ENCODE results near the gene DCAF11.
A peak's percentile ranks its signal among the peaks of the same experiment; 100 is the strongest.

The DCAF11 gene

DNA sequence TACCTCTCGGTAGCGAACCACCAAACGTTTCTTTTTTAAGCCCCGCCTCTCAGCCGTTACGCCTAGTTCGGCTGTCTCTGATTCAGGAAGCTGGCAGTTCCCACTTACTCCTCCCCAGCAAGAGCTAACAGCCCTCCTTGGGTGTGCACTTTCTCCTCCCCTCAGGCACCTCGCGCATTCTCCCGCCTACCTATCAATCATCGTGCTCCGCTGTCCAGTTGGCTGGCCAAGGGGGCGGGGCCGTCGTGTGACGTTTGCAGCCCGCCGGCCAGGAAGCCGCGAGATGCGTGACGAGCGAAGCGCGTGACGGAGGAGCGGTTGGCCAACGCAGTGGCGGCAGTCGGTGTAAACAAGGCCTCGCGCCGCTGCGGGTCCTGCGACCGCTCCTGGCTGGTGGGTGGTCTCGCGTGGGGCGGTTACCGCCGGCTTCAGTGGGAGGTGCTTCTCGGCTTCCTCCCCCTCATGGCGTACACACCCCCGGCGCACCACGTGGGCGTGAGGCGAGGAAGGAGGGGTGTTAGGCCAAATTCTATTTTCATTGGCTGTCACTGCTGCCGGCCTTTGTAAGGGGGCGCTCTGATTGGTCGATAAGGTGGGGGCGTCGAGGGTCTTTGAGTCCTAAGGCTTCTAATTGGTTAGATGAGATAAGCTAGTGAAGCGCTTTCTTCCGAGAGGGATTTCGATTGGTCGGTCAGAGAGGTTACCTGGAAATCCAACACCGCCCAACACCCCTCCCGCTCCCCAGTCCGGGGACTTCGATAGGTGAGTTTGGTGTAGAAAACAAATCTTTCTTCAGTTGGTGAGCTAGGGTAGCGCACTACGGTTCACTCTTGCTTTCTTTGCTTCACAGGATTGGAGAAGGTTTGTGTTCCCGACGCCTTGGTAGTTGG, at the start of gene DCAF11, which contains the start of gene NRL:
Gene DCAF11 (plus strand): TSS at position 246 of the 890 bp plus-strand sequence. CDS start 818 bp downstream, outside the sequence.
Gene NRL (minus strand): TSS at position 418 of the 890 bp plus-strand sequence. CDS start 32,101 bp downstream, outside the sequence.
- H3K4me2 ChIP-seq (ENCODE audit: low read length): peak within 1 kb of the TSS; percentile 93
- no peak for TF ChIP-seq EZH2 (IDR thresholded peaks at IDR 0.05; ENCODE audit: borderline replicate concordance, low read length)
- TF ChIP-seq, protein P1, sequence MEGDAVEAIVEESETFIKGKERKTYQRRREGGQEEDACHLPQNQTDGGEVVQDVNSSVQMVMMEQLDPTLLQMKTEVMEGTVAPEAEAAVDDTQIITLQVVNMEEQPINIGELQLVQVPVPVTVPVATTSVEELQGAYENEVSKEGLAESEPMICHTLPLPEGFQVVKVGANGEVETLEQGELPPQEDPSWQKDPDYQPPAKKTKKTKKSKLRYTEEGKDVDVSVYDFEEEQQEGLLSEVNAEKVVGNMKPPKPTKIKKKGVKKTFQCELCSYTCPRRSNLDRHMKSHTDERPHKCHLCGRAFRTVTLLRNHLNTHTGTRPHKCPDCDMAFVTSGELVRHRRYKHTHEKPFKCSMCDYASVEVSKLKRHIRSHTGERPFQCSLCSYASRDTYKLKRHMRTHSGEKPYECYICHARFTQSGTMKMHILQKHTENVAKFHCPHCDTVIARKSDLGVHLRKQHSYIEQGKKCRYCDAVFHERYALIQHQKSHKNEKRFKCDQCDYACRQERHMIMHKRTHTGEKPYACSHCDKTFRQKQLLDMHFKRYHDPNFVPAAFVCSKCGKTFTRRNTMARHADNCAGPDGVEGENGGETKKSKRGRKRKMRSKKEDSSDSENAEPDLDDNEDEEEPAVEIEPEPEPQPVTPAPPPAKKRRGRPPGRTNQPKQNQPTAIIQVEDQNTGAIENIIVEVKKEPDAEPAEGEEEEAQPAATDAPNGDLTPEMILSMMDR (IDR thresholded peaks at IDR 0.05; ENCODE audit: low read length): no peak
- H3K27ac ChIP-seq (ENCODE audit: low read depth, low read length, poor library complexity, severe bottlenecking): peak within 1 kb of the TSS; percentile 90
- peaks cover 35% of the 10 kb centered on the region for H3K36me3 ChIP-seq (ENCODE audit: insufficient read depth, low read length)
- peaks cover 4% of the 10 kb centered on the region; the same call in 1 of the 2 replicates for H3K79me2 ChIP-seq (ENCODE audit: insufficient read depth, low read length)
- no peaks in the 10 kb centered on the region for H4K20me1 ChIP-seq (ENCODE audit: insufficient read depth, low read length)
- no peaks in the 10 kb centered on the region for H3K27me3 ChIP-seq (ENCODE audit: insufficient read depth, low read length)
- H3K4me3 ChIP-seq (ENCODE audit: low read depth, low read length, poor library complexity, severe bottlenecking): peak within 1 kb of the TSS; percentile 76
- no peaks in the 10 kb centered on the region for H3K9me3 ChIP-seq (ENCODE audit: low read length)
- no peaks in the 10 kb centered on the region for H3K9me2 ChIP-seq (ENCODE audit: low read depth, low read length)
- peaks cover 18% of the 10 kb centered on the region for H3K4me1 ChIP-seq (ENCODE audit: insufficient read depth, low read length, severe bottlenecking)
- no peaks in the 10 kb centered on the region for H3F3A ChIP-seq (ENCODE audit: insufficient read depth, low read length)
- H3K9ac ChIP-seq (ENCODE audit: low read length): peak within 1 kb of the TSS; percentile 90
- no peak within 1 kb of the TSS for H2AFZ ChIP-seq (ENCODE audit: low read length)

- no peak overlapping the region for H3K4me3 ChIP-seq (ENCODE audit: low read depth, low read length, poor library complexity, severe bottlenecking)
- H3K4me2 ChIP-seq (ENCODE audit: low read length): no peak overlapping the region
- no peaks in the 10 kb centered on the region for H3F3A ChIP-seq (ENCODE audit: insufficient read depth, low read length)
- no peak overlapping the region for H3K9ac ChIP-seq (ENCODE audit: low read length)
- H3K36me3 ChIP-seq (ENCODE audit: insufficient read depth, low read length): no peaks in the 10 kb centered on the region
- 0 out of 2 replicates have a peak, but pooled peaks cover 15% of the 10 kb centered on the region for H3K27me3 ChIP-seq (ENCODE audit: insufficient read depth, low read length)
- H4K20me1 ChIP-seq (ENCODE audit: insufficient read depth, low read length): no peaks in the 10 kb centered on the region
- no peaks in the 10 kb centered on the region for H3K9me3 ChIP-seq (ENCODE audit: low read length)
- H3K4me1 ChIP-seq (ENCODE audit: insufficient read depth, low read length, severe bottlenecking): no peaks in the 10 kb centered on the region
- TF ChIP-seq, protein P1 (IDR thresholded peaks at IDR 0.05; ENCODE audit: low read length): no peak
- TF ChIP-seq EZH2 (IDR thresholded peaks at IDR 0.05; ENCODE audit: borderline replicate concordance, low read length): no peak
- no peaks in the 10 kb centered on the region for H3K9me2 ChIP-seq (ENCODE audit: low read depth, low read length)
- no peaks in the 10 kb centered on the region for H3K79me2 ChIP-seq (ENCODE audit: insufficient read depth, low read length)
- no peak overlapping the region for H2AFZ ChIP-seq (ENCODE audit: low read length)
- no peak overlapping the region for H3K27ac ChIP-seq (ENCODE audit: low read depth, low read length, poor library complexity, severe bottlenecking)
Observed at GRCh38 chr14:24064856-24065255, 49.7 kb upstream of the DCAF11 start.

DNA sequence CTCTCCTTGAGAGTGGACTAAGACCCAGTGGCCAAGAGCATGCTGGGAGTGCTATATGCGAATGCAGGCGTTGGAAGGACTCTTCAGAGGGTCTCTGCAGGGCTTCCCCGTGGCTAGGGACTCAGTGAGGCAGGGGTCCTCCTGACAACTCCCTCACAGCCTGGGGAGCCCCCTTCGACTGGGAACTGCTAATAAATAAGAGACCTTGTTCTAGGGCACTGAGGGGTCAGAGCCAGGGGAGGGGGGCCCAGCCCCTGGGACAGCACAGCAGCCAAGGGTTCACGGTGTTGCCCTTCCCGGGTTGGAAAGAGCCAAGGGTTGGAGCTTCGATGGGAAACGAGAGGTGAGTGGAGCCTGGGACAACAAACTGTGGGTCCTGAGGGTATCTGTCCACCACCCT, 49.2 kb upstream of the DCAF11 start:
- Histone ChIP-seq H3F3A (ENCODE audit: insufficient read depth, low read length) (no peaks in the 10 kb centered on the region), H3K27ac (ENCODE audit: low read depth, low read length, poor library complexity, severe bottlenecking) (no peak overlapping the region), H3K9me2 (ENCODE audit: low read depth, low read length) (no peaks in the 10 kb centered on the region), H3K4me2 (ENCODE audit: low read length) (no peak overlapping the region), H3K4me1 (ENCODE audit: insufficient read depth, low read length, severe bottlenecking) (no peaks in the 10 kb centered on the region), H3K36me3 (ENCODE audit: insufficient read depth, low read length) (no peaks in the 10 kb centered on the region), H3K79me2 (ENCODE audit: insufficient read depth, low read length) (no peaks in the 10 kb centered on the region), H3K27me3 (ENCODE audit: insufficient read depth, low read length) (0 out of 2 replicates have a peak, but pooled peaks cover 15% of the 10 kb centered on the region), H3K9me3 (ENCODE audit: low read length) (no peaks in the 10 kb centered on the region), H4K20me1 (ENCODE audit: insufficient read depth, low read length) (no peaks in the 10 kb centered on the region), H2AFZ (ENCODE audit: low read length) (no peak overlapping the region), H3K9ac (ENCODE audit: low read length) (no peak overlapping the region), H3K4me3 (ENCODE audit: low read depth, low read length, poor library complexity, severe bottlenecking) (no peak overlapping the region)
- TF ChIP-seq EZH2 (IDR thresholded peaks at IDR 0.05; ENCODE audit: borderline replicate concordance, low read length): no peak
- TF ChIP-seq, protein P1 (IDR thresholded peaks at IDR 0.05; ENCODE audit: low read length): no peak

Measured in OCI-LY1 (cell line).